Renal cortical epithelial cell (primary cell): ENCODE measurements around the gene GMEB2. TPM values are rescaled to one million over a fixed set of nuclear protein-coding genes. Genes with fewer than 3 reads are reported as not detected.
"Not testable (repeated sequence)": the region's sequence is repeated elsewhere in the genome, so short reads cannot be mapped to it uniquely, and the experiment has no call there.

Experiments used
- DNase-seq: peaks from one replicate; pipeline ENCODE4 v3.0.0-alpha.2; 2011; ENCODE audit warnings: low read depth
- total RNA-seq: library from RNA; depleted of rRNA; stranded (reverse); fragments of >200 nt; gene quantifications from 2 replicates; pipeline ENCODE4 v1.2.3, GENCODE V29; 2014

The GMEB2 gene
- total RNA-seq, 1 donor from 2014 or later: 17.2 TPM

- no peak for DNase-seq
Observed at GRCh38 chr20:63572788-63573646, 53.9 kb downstream of the GMEB2 start.

GRCh38 chr20:63572071-63572787 is 54.7 kb downstream of the GMEB2 start:
- no peak for DNase-seq

GRCh38 chr20:63571087-63571478 is 55.8 kb downstream of the GMEB2 start:
- DNase-seq: not testable (repeated sequence)

- DNase-seq: no peak
Observed at GRCh38 chr20:63570281-63571086, 56.4 kb downstream of the GMEB2 start.

GRCh38 chr20:63568986-63569949 is 57.6 kb downstream of the GMEB2 start:
- no peak for DNase-seq

GRCh38 chr20:63568170-63568981 is 58.5 kb downstream of the GMEB2 start:
- DNase-seq: no peak

- DNase-seq: no peak
Observed at GRCh38 chr20:63567386-63568169, 59.3 kb downstream of the GMEB2 start.

- DNase-seq: no peak
Observed at GRCh38 chr20:63567136-63567385, 59.8 kb downstream of the GMEB2 start.

GRCh38 chr20:63566395-63567135 is 60.3 kb downstream of the GMEB2 start:
- DNase-seq: no peak

GRCh38 chr20:63565699-63566335 is 61.1 kb downstream of the GMEB2 start:
- no peak for DNase-seq

GRCh38 chr20:63565021-63565698 is 61.7 kb downstream of the GMEB2 start:
- no peak for DNase-seq

- DNase-seq: no peak
Observed at GRCh38 chr20:63564036-63564810, 62.7 kb downstream of the GMEB2 start.

GRCh38 chr20:63563225-63563935 is 63.5 kb downstream of the GMEB2 start:
- DNase-seq: no peak

GRCh38 chr20:63562461-63563224 is 64.3 kb downstream of the GMEB2 start:
- DNase-seq: no peak

- no peak for DNase-seq
Observed at GRCh38 chr20:63561624-63562396, 65.1 kb downstream of the GMEB2 start.
